Measurements from ENCODE around the gene DOCK1.
"Not testable (repeated sequence)": the region's sequence is repeated elsewhere in the genome, so short reads cannot be mapped to it uniquely, and the experiment has no call there.

Gene DOCK1

DNA sequence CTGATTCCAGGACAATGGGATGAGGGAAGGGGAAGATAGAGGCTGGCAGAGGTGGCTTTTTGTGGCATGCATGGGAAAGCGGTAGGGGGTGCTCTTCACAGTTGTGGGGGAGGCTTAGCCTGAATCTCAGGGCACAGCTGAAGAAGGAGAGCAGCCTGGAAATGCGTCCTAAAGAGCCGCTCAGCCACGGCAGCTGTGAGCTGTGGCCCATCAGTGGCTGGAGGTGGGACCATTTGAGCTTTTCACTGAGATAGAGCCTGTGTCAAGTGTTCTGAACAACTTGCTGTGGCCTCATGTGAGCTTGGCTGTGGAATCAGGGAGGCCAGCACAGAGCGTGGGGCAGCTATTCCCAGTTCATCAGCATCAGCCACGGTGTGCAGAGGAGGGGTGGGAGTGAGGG is 391.5 kb downstream of the DOCK1 start:
- DNase-seq: no peak

DNA sequence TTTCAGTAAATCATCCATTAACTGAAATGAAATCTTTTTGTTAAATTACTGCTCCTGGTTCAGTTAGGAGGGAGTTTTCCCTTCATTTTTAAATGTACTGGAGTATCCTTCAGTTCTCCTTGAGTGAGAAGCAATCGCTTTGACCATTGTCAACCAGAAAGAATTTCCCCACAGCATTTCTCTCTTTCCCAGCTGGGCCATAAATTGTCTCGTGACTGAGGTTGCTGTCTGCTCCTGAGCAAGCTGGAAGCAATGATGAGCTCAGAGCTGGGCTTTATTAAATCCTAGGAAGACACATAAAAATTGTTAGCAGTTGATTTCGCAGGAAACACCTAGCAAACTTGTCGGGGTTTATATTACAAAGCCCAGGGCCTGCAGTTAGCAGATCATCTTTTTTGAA is 393.2 kb downstream of the DOCK1 start:
- DNase-seq: no peak

DNA sequence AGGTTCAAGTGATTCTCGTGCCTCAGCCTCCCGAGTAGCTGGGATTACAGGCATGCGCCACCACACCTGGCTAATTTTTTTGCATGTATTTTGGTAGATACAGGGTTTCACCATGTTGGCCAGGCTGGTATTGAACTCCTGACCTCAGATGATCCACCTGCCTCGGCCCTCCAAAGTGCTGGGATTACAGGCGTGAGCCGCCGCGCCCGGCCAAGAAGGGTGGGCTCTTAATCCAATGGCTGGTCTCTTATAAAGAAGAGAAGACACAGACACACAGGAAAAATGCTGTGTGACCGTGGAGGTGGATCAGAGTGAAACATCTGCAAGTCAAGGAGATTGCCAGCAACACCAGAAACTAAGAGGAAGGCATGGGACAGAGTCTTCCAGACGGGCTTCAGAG is 394.0 kb downstream of the DOCK1 start:
- DNase-seq: not testable (repeated sequence)

DNA sequence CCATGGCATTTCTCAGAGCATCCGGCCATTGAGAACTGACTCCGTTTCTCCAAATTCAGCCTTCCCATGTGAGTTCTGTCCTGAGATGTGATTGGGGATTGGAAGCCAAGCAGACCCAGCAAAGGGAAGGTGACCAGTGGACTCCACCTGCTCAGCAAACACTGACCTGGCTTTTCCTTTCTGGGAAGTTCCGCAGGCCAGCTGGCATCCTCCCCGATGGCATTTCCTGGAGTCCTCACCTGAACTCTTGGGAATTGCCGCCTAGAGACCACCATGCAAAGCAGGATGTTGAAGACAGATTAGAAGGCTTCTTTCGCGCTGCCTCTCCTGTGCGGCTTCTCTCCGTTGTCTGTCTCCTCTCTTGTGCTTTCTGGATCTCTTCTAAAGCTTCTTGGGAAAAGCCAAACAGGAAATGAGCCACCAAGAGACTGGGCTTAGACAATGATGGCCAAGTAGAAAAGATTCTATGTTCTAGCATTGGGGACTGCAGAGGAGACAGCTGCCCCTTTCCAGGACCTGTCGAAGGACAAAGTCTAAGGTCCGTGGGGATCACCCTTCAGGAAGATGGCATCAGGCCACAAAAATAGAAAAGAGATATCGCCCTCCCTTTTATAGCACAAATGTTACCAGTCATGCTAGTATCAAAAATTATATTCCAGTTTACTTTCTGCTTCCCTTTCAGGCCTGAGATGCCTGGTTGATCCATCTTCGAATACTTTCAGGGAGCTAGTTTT is 394.9 kb downstream of the DOCK1 start:
- no peak for DNase-seq

DNA sequence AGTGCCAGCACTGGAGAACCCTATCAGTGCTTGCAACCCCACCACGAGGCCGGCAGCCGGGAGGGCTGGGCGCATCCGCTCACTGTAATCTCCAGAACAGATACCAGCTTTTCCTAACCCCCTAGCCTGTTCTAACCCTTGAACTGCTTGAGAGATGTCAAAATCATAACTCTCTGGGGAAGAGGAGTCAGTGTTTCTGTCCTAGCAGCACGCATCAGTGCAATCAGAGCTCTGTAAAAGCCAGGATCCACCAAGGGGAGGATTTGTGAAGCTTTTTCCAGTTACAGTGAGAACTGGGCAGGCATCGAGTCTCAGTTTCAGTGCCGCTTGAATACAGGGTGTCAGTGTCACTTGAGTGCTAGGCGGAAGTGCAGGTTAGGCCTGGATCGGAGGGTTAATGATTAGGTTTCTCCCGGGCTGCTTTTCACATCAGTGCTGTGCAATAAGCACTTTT is 395.7 kb downstream of the DOCK1 start:
- no peak for DNase-seq

DNA sequence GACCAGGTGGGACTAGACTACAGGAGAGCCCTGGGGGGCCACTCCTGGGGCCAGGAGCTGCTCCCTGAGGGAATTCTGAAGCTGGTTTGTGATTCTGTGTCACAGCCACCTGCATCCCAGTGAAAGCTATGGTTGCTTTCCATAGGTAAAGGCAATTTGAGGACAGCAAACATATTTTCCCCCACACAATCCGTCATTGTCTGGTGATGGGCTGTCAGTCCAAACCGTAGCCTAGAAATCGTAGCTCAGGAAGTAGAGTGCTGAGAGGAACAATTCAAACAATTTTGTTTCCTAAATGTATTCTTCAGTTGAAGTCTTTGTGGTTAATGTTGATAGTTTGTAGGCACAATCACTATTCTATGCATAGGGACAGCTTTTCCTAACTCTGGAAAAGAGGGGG is 397.1 kb downstream of the DOCK1 start:
- DNase-seq: no peak

DNA sequence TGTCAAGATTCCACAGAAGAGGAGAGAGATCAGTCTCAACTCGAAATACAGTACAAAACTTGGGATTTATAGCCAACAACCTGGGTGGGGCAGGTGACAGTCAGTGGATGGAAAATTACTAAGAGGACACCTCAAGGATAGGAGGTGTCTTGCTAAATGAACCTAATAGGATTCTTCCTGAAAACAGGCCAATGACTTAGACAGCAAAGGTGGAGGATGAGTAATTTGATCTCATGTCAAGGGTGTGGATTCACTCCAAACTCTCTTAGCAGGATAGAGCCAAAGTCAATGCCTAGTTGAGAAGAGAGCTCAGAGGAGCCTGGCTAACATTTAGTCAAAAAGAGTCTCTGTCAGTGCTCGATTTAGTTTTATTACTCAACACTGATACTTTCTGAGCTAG is 397.9 kb downstream of the DOCK1 start:
- no peak for DNase-seq

DNA sequence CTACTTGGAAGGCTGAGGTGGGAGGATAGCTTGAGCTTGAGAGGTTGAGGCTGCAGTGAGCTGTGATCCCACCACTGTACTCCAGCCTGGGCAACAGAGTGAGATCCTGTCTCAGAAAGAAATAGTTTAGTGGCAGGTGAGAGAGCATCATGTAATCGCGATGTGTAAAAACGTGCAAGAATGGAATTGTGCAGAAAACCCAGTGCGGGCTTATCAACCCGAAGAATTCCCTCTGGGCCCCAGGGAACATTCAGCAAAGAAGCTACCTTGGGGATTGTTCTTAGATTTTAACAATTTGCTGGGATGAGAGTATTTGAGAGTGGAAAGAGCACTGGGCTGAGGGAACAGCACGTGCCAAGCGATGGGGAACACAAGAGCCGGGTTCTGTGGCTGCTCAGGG is 398.5 kb downstream of the DOCK1 start:
- no peak for DNase-seq

DNA sequence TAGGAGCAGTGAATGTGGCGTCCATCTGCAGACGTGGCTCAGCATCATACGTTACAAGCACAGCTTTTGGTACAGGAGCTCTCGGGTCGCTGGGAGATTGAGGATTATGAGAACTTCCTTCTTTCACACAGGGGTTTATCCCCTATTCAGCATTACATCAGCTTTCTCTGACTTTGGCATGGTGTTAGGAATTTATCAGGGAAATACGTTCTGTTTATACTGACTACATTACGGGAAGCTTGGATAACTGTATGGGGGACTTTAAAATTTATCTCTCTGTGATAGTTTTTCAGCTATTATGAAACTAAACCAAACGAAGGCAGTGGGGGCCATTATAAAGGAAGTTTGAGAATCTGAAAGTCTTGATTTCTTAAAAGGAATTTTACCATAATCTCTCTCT is 401.3 kb downstream of the DOCK1 start:
- DNase-seq: no peak

DNA sequence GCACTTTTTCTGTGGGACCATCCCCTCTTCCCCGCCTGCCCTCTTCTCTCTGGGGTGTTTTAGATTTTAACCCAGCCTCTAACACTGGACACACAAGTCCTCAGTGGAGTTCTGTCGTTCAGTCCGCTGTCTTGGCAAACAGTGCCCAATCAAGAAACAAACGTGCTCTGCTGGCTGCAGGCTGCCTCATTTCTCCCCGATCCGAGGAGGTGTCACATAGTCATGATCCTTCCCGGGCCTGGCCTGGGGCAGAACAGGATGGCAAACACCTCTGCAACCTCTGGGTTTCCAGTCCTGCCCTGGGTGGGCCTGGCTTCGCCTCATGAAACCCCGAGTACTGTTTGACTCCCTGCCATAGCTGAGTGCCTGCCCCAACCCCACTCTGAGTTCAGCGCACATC is 402.1 kb downstream of the DOCK1 start:
- no peak for DNase-seq

DNA sequence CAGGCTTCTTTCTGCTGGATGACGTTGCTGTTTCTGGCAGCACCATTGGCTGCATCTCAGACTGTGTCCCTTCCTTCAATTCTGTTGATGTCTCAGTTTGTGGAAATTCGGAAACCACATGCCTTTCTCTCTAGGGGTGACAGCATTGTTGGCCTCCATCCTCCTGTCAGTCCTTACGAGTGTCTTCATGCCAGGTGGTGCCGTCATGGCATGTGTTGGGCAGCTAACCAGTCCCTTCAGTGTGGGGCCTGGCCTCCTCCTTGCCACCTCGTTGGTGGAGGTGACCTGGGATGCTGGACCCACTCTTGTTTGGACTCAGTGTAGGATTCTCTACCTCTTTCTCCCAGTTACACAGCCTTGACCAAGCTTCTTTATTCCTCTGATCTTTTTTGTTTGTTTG is 402.8 kb downstream of the DOCK1 start:
- DNase-seq: no peak

DNA sequence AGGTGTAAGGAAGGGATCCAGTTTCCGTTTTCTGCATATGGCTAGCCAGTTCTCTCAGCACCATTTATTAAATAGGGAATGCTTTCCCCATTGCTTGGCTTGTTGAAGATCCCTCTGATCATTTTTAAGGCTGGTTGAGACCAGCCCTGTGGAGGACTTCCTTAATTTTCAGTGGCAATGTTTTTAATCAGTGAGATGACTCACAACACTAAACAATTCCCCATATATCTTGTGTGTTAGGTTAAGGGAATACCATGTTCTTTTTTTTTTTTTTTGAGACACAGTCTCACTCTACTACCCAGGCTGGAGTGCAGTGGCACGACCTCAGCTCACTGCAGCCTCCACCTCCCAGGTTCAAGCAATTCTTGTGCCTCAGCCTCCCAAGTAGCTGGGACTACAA is 404.4 kb downstream of the DOCK1 start:
- DNase-seq: not testable (repeated sequence)

DNA sequence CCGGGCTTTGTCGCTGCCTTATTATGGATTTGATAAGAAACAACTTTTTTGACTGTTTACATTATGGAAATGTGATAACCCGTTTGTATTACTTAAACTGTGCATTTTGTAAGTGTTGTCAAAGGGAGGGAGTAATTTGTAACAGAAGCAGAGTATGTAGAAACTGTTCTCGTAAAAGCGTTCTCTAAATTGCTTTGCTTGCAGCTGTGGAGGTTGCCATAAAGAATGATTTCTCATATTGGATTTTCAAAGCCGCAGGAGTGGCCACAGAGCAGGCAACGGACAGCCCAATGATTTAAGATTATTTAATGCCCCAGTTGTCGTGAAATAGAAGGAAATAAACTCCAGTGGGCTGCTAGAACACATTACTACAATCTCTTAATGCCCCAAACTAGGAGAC is 405.2 kb downstream of the DOCK1 start:
- DNase-seq: no peak

DNA sequence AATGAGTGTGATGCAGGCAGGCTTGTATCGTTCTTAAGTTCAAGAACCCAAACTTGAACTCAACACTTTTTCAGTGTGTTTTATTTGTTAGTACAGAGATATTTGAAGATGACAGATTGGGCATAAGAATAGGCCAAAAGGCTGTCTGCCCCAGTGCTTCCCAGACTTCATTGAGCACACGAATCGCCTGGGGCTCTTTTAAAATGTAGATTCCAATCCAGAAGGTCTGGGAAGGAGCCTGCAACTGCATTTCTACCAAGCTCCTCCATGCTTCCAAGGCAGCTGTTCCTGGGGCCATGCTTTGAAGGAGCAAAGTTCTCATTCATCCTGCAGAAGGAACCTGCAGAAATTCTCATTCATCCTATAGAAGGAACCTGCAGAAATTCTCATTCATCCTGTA is 405.7 kb downstream of the DOCK1 start:
- DNase-seq: no peak

DNA sequence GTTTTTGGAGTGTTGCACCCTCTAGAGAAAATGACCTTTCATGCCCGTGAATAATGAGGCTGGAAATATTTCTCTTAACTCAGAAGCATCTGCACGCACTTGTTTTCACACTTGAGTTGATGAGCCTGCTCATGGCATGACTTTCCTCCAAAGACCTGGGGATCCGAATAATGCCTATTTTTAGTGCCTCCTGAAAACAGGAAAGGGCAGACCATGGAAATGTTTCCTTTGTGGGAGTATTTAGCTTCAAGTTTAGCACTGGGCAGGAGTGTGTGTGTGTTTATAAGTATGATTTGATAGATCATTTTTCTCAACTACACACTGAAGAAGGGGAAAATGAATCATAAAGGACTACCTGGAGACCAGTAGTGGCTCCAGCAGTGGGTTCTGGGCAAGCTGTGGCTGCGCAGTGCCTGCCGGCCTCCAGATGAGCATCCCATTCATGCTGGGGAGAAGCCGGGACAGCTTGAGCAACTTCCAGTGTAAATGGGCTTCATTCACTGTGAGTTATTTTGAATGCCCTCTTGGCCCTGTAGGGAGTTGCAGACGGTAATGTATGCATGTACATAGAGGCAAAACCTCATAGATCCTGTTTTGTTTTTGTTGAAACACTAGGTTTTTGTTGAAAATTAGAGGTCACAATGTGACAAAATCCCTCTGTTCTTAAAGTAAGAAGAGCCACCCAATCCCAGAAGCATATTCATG is 408.9 kb downstream of the DOCK1 start:
- no peak for DNase-seq

DNA sequence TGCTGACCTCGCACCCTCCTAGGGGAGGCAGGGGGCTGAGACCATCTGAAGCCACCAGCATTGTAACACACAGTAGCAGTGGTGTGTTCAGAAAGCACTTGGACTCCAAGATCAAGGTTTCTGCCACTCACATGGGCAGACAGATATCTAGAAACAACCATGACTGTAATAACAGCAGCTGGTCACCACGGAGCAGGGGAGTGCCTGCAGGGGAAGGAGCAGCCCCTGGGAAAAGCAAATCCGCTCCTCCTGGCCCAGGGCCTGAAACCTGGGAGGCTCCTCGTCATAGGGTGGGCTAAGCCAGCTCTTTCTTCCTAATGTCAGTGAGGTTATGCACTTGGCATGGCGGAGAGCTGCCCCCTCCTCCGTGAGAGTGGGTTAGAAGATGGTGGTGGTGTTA is 409.6 kb downstream of the DOCK1 start:
- DNase-seq: no peak

DNA sequence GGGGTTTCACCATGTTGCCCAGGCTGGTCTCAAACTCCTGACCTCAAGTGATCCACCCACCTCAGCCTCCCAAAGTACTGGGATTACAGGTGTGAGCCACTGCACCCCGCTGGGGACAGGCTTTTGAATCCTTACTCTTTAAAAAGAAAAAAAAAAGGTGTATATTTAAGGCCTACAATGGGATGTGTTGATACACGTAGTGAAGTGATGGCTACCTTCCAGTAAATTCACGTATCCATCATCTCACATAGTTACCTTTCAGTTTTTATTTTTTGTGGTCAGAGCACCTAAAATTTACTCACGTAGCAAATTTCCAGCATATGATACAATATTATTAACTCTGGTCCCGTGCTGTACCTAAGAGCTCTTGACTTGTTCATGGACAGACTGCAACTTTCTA is 410.7 kb downstream of the DOCK1 start:
- DNase-seq: no peak

DNA sequence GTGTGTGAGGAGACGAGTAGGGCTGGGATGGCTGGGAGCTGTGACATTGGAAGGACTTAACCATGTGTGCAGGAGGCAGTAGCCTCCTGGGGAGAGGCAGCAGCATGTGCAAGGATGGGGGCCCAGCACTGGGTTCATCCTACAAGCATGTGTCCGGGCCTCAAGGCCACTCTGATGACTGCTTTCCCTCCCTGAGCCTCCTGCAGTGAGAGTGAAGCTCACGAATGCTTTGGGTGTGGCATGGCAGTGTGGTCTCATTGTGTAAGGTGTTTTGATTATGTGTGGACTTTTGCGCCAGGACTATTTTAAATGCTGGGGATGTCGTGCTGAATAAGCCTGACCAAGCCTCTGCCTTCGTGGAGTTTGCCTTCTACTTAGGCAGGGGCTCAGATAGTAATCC is 413.2 kb downstream of the DOCK1 start:
- no peak for DNase-seq

DNA sequence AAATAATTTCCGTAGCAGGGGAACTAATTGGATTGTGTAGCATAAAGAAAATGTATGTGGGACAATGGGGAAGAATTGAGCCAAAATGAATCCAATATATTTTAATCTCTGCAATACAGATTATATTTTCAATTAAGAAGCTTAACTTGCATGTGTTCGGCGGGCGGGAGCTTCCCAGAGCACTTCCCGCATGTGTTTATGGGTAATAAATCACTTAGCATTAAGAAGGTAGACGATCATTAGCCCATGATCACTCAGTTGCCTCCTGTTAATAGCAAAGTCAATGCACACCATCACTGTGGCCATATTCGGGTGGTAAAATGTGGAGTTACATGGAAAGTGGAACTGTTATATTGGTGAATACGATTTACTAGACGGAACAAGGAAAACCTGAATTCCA is 414.0 kb downstream of the DOCK1 start:
- DNase-seq: no peak

DNA sequence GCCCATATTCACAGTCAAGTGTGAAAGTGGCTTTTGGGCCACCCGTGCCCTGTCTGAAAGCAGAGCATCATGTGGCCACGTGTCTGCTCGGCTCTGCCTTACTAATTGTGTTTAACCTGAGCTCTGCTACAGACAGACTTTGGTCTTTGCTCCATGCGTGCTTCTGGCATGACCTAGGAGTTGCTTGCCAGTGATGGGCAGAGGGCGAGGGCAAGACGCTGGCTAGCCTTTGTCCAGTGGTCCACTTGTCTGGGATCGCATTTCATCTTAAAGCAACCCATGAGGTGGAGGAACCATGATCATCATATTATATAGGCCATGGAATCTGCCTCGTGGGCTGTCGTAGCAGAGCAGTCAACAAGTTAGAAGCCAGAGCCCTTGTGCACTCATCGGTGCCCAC is 414.5 kb downstream of the DOCK1 start:
- no peak for DNase-seq

DNA sequence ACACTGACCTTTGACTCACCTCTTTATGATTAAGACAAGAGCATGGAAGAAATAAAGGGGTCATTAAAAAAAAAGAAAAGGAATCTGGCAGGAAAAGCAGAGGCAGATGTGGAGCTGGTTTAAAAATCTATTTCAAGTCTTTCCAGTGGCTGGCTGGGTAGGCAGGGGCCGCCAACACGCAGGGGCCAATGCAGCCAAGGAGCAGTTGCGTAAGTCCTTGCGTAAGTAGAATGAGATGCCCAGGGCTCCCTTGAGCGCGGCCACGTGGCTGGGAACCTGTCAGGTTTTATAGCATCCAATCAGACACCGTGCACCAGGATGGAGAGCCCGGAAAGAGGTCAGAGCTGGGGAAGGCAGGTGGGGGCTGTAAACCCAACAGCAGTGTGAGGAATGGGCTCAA is 414.9 kb downstream of the DOCK1 start:
- DNase-seq: no peak

DNA sequence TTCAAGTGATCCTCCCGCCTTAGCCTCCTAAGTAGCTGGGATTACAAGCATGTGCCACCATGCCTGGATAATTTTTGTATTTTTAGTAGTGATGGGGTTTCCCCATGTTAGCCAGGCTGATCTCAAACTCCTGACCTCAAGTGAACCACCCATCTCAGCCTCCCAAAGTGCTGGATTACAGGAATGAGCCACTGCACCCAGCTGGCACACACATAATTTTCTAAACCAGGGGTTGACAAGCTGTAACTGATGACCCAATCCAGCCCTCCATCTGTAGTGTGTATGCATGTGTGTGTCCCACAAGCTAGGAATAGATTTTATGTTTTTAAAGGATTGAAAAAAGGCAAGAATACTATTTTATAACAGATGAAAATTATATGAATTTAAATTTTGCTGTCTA is 417.1 kb downstream of the DOCK1 start:
- DNase-seq: no peak

DNA sequence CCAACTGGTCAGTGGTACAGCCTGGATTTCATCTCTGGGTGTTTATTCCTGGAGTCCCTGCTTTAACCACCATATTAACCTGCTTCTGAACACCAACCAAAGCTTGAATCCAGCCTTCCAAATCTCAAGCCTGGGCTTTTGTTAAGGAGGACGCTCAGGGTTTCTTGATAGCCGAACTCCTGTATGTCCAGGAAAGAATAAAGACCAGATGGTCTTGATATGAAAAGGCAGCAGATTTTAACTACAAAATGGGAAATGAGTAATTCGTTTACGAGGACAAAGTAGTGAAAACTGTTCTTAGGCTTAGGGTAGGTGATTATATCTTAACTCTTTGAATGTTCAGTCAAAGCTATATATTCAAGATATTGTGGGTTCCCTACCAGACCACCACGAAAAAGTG is 420.3 kb downstream of the DOCK1 start:
- no peak for DNase-seq

DNA sequence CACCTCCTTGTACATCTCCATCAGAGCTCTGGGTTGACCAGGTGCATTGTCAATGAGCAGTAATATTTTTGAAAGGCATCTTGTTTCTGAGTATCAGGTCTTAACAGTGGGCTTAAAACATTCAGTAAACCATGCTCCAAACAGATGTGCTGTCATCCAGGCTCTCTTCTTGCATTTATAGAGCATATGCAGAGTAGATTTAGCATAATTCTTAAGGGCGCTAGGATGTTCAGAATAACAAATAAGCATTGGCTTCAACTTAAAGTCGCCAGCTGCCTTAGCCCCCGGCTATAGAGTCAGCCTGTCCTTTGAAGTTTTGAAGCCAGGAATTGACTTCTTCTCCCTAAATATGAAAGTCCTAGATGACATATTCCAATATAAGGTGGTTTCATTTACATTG is 421.7 kb downstream of the DOCK1 start:
- no peak for DNase-seq

DNA sequence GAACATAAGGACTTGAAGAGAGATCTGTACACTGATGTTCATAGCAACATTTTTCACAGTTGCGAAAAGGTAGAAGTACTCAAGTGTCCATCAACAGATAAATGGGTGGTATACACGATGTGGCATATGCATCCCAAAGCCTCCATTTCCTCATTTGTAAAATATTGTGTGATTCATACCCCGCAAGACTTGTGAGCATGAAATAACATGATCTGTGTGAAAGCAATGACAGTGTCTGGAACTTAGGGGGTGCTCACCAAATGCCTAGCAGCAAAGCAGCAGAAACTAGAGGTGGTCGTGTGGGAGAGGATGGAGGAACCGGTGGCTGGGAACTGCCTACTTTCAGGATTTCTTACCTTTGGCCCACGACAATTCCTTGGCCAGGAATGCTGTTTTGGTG is 426.5 kb downstream of the DOCK1 start:
- no peak for DNase-seq

Measured in activated CD4-positive, alpha-beta T cell treated with anti-CD3 and anti-CD28 coated beads, Interleukin-2, amount 50 U/mL, for 4 hours (primary cell).